IPS-NIHi7 (cell line): Measurements from ENCODE around the gene TAF8.

Experiments
- DNase-seq: peaks from one replicate; pipeline ENCODE4 v3.0.0; 2012; ENCODE audit warnings: mixed read lengths; ENCODE audit errors: extremely low spot score

Gene TAF8

DNA sequence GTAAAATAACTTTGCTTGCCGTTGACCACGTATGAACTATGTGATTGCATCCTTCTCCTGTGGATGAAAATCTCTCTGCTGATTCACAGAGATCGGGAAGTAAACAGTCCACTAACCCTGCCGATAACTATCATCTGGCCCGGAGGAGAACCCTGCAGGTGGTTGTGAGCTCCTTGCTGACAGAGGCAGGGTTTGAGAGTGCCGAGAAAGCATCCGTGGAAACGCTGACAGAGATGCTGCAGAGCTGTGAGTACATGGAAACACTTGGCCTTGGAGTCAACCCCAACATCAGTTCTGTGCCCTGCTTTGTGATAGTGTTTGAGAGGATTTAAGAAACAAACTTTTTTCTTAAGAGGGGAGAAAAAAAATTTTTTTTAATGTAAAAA lies 937 bp downstream of the TAF8 start:
- no peak for DNase-seq

- DNase-seq: no peak
Measured at GRCh38 chr6:42053601-42054000, 3.3 kb downstream of the TAF8 start.

DNA sequence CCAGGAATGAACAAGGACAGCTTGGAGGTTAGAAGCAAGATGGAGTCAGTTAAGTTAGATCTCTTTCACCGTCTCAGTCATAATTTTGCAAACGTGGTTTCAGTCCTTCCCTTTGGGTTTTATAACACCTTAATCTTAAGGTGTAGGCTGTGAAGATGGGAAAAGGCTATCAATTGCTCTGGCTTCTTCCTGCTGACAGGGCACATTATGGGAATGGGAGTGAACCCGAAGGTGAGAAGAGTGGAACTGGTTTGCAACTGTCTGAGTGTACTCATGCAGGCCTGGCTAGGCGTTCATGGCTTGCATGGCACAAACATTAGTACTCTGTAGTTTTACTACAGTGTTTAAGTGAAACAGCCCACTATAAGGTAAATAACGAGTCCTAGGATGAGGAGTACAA lies 9.4 kb downstream of the TAF8 start:
- DNase-seq: no peak

GRCh38 chr6:42066156-42066675 lies 15.9 kb downstream of the TAF8 start:
- no peak for DNase-seq

- no peak for DNase-seq
Measured at GRCh38 chr6:42068173-42068572, 17.8 kb downstream of the TAF8 start.

DNA sequence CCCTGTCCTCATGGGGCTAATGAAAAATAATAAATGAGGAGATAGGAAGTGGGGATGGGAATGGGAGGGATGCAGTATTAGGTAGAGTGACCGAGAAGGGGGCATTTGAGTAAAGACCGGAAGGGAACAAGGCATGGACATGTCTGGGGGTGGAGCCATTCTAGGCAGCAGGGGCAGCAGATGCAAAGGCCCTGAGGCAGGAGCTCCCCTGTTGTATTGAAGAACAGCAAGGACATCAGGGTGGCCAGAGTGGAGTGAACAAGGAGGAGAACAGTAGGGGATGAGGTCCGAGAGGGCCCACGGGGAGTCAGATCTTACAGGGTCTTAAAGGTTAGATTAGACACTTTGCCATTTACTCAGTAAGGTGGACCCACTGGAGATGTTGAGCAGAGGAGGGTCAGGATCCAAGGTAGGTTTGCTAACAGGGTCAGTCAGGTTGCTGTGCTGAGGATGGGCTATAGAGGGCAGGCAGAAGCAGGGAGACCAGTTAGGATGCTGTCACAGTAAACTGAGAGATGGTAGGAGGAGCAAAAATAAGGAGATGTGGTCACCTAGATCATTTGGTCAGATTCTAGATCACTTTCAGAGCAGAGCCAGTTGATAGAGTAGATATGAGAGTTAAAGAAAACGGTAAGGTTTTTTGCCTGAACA lies 18.7 kb downstream of the TAF8 start:
- DNase-seq: no peak

GRCh38 chr6:42071881-42072583 lies 21.7 kb downstream of the TAF8 start:
- no peak for DNase-seq

DNA sequence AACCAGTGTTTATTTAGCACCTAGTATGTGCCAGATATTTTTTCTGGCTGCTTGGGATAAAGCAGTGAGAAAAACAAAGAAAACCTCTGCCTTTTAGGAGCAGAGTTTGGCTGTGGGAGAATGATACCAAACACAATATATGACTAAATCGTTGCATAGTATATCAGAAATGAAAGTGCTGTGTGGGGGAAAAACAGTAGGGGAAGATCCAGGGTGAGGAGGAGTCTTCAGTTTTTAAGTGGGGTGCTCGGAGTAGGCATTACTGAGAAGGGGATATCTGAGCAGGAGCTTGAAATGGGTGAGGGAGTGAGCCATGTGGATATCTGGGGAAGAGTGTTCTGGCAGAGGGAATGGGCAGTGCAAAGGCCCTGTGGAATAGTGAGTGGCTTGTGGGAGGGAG lies 23.0 kb downstream of the TAF8 start:
- no peak for DNase-seq

DNA sequence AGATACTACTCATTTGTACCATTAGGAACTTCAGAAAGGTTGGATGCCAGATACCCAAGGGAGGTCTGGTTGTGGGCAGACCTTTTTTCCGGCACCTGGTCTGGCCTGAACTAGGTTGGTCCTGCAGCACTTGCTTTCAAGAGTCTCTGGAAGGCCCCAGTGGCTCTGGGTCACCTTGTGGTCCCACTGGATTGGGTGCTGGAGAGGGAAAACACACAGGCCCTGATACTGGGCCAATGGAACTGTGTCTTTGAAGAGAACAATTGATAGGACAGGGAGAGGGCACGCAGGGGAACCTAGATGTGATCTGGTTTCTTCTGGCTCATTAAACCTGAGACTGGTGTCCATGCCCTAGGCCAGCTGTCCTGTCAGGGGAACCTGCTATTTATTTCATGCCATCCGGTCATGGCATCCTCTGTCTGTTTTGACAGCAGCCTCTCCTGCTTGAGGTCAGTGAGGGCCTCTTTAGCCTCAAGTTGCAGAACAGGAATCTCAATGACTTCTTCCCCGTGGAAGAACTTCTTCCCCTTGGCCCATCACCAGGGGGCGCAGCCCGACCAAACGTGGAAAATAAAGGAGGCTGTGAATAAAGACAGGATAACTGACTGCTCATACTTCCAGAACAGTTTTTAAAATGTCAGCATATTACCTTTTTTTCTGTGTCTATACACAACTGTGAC lies 25.0 kb downstream of the TAF8 start:
- peak; percentile 88 for DNase-seq

GRCh38 chr6:42078386-42078785 lies 28.1 kb downstream of the TAF8 start:
- no peak for DNase-seq

DNA sequence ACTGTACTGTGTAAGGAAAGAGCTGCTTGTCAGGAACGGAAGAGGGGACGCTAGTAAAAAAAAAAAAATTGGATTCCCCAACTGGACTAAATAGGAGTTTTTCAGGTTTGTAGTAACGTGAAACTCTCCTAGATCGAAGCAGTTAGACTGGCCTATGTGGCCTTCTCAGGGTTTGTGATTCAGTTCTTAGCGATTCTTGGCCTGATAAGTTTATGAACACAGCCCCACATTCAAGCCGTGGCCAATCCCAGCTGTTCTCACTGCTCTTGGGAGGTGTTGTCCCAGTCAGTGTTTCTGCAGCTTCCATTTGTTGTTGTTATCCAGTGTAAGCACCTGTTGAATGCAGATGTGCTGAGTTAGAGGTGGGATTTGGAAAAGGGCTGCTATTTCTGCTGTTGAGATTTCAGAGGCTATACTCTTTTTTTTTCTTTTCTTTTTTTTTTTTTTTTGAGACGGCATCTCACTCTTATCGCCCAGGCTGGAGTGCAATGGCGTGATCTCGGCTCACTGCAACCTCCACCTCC lies 29.7 kb downstream of the TAF8 start:
- DNase-seq: no peak

GRCh38 chr6:42083530-42083929 lies 33.2 kb downstream of the TAF8 start:
- DNase-seq: no peak

- DNase-seq: no peak
Measured at GRCh38 chr6:42084889-42085288, 34.6 kb downstream of the TAF8 start.

DNA sequence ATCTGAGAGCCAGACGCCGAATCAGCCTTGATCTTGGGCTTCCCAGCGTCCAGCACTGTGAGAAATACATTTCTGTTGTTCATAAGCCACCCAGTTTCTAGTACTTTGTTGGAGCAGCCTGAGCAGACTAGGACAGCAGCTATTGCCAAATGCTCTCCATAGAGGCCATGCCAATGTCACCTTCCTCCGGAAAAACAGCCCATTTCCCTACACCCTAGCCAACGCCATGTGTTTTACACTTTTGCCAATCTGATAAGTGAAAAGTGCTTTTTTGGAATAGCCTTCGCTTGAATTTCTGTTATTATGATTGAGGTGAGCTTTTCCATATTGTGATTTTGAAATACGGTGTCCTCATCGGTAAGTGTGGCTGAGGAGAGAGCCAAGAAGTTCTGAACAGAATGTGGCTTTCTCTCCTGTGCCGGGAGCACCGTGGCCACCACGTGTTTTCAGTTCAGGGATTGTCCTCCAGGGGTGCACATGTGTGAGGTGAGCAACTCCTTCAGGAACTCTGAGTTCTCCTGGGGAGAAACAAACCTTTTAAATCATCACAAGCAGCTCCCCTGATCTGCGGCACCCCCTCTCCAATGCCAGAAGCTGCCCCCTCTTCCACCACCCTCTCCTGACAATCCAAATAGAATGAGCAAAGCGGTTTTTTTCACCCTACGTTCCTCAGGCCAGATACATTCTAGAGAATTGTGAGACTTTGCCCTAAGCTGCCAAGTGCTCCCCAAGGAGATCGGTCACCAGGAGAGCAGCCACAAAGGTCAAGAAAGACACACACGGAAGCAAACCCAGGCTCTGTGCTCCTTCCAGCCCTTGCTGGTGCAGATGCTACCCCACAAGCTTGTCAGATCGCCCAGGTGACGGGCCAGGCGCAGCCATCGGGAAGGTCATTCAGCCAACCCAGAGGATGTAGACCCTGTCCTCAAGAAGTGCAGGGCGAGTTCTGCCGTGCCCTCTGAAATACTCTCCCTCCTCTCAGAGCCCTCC lies 36.0 kb downstream of the TAF8 start:
- DNase-seq: peak; percentile 53

DNA sequence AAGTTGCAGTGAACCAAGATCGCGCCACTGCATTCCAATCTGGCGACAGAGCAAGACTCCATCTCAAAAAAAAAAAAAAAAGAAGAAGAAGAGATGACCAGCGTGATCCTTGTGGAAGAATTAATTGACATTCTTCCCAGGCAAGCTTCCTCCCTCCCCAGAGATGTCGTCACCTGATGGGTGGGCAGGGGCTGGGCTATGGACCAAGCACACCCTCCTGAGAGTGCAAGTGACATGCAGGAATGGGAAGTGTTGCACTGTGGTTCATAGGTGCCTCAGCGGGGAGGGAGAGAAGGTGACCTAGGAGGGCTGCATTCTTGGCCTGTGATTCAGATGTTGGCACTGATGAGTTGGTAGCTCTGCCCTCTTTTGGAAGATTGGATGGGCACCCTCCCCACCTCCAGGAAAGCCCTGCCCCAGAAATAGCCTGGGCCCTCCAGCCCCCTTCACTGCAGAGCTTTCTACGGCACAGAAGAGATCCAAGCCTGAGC lies 37.8 kb downstream of the TAF8 start:
- DNase-seq: no peak

DNA sequence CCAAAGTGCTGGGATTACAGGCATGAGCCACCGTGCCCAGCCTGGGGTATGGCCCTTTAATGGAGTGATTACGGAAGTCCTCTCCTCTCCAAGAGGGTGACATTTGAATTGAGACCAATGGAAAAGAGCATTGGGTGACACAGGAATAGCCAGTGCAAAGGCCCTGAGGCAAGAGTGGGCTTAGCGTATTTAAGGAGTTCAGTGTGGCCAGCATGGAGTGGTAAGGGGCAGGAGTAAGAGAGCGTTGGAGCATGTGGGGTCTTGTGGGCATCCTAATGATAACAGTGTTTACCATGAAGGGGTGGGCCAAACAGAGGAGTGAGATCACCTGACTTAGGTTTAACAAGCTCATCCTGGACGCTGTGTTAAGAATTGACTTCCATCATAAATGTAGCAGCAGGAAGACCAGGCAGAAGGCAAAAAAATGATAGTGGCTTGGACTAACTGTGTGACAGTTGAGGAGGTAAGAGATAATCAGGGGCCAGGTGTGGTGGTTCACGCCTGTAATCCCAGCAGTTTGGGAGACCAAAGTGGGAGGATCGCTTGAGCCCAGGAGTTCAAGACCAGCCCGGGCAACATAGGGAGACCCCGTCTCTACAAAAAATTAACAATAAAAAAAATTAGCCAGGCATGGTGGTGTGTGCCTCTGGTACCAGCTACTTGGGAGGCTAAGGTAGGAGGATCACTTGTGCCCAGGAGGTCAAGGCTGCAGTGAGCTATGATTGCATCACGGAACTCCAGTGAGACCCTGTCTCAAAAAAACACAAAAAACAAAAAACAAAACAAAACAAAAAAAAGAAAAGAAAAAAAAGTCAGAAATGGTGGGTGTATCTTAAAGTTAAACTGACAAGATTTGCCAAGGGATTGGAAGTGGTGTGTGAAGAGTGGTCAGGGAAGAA lies 40.7 kb downstream of the TAF8 start:
- no peak for DNase-seq

GRCh38 chr6:42091718-42092023 lies 41.3 kb downstream of the TAF8 start:
- no peak for DNase-seq

DNA sequence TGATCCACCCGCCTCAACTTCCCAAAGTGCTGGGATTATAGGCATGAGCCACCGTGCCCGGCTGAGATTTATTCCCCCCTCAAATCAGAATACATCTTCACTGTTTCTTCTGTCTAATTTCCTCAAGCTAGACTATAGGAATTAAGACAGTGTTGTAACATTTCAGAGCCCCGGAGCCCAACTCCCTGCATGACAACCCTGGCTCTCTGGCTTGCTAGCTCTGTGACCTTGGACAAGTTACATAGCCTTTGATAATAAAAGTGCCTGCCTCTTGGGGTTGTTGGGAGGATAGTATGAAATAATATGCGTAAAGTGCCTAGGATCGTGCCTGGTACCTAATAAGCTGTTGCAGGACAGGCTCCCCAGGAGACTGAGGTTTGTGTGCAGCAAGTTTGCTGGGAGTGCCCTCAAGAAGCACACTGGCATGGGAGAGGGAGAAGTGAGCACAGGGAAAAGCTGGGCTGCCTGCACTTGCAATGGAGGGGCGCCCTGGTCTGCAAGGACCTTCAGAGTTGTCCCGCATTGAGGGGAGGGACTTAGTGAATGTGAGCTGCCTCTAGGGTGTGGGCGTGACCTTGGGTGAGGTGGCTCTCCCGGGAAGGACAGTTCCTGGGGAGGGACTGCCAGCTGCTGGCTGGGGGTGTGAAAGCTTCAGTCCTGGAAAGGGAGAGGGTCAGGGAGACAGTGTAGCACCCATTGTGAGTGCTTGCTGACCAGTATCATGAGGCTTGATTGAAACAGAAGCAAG lies 43.4 kb downstream of the TAF8 start:
- DNase-seq: peak; percentile 52

GRCh38 chr6:42095094-42095493 lies 44.8 kb downstream of the TAF8 start:
- no peak for DNase-seq
